Gastroesophageal sphincter (tissue), 4 donors: ENCODE results near the gene ZNF417. TPM values are rescaled to one million over a fixed set of nuclear protein-coding genes. Genes with fewer than 3 reads are reported as not detected.

Experiments
- ATAC-seq: fragments of 150-250 bp; one replicate; pipeline ENCODE4 v1.9.1; 2016; ENCODE audit warnings: mild to moderate bottlenecking, moderate library complexity
- H3K27ac ChIP-seq, 4 donors: fragments of 200-600 bp; sonication (generic) in 3 of 4; 1 replicate in 3 of 4; 2 replicates in 1 of 4; pipeline ENCODE4 v1.5.1; 2016 to 2019
- H3K27me3 ChIP-seq: fragments of 200-600 bp; sonication (generic); one replicate; pipeline ENCODE4 v1.5.1; 2019
- H3K36me3 ChIP-seq, 2 donors: fragments of 200-600 bp; sonication (generic); one replicate each; pipeline ENCODE4 v1.5.1; 2019; ENCODE audit warnings: control low read depth in 1 of 2
- H3K4me1 ChIP-seq, 3 donors: fragments of 200-600 bp; sonication (generic); 1 replicate in 2 of 3; 2 replicates in 1 of 3; pipeline ENCODE4 v1.5.1; 2016 to 2019; ENCODE audit warnings: control low read depth in 2 of 3
- H3K4me3 ChIP-seq, 2 donors: fragments of 200-600 bp; sonication (generic); one replicate each; pipeline ENCODE4 v1.5.1; 2019; ENCODE audit warnings: mild to moderate bottlenecking in 1 of 2, moderate library complexity in 1 of 2
- H3K9me3 ChIP-seq, 3 donors: fragments of 200-600 bp; sonication (generic); one replicate each; pipeline ENCODE4 v1.5.1; 2017 to 2019; ENCODE audit warnings: control low read depth in 2 of 3
- CTCF ChIP-seq, 4 experiments: fragments of 200-600 bp in 2 of 4; fragments of 450-650 bp in 2 of 4; sonication (generic) in 1 of 4; IDR thresholded peaks; one replicate each; pipeline ENCODE4 v1.5.1; 2017 to 2019; ENCODE audit warnings: antibody characterized with exemption in 4 of 4, mild to moderate bottlenecking in 2 of 4, moderate library complexity in 2 of 4
- EP300 ChIP-seq: sonication (generic); formaldehyde crosslinking; IDR thresholded peaks from one replicate; pipeline ENCODE4 v1.6.1; 2017; ENCODE audit warnings: antibody characterized with exemption, mild to moderate bottlenecking
- POLR2A ChIP-seq, 2 donors: fragments of 450-650 bp; IDR thresholded peaks; one replicate each; pipeline ENCODE4 v1.6.1; 2017; ENCODE audit warnings: antibody characterized with exemption in 2 of 2, mild to moderate bottlenecking in 2 of 2, moderate library complexity in 1 of 2
- POLR2AphosphoS5 ChIP-seq: sonication (generic); formaldehyde crosslinking; IDR thresholded peaks from one replicate; pipeline ENCODE4 v1.6.1; 2017; ENCODE audit warnings: antibody characterized with exemption
- WGBS, 2 donors: methylation state at CpG; one replicate each; pipeline ENCODE4 v1.1.5; 2018; ENCODE audit warnings: low coverage in 1 of 2; 5-methylcytosine and 5-hydroxymethylcytosine counted together
- total RNA-seq, 4 donors: library from RNA; depleted of rRNA; stranded (reverse); fragments of >200 nt; gene quantifications; one replicate each; pipeline ENCODE4 v1.1.0, GENCODE V29; 2016

Gene ZNF417
- total RNA-seq, 4 donors from 2014 or later, result 13.9 to 29.3 (median 16.0) TPM

GRCh38 chr19:57949702-57950101 lies 33.3 kb upstream of the ZNF417 start:
- Histone ChIP-seq H3K27me3 (no peaks in the 10 kb centered on the region), H3K4me3 (no peak overlapping the region), H3K9me3 (peaks cover 0 to 67% (median 0%) of the 10 kb centered on the region in 3 donors), H3K27ac (no peak overlapping the region), H3K36me3 (peaks cover 0 to 13% of the 10 kb centered on the region in 2 donors), H3K4me1 (peaks cover 2 to 27% (median 9%) of the 10 kb centered on the region in 3 donors)
- WGBS, 2 donors, result 92 to 100% methylated on average over 1 to 4 of the region's 12 CpGs
- TF ChIP-seq EP300 (no peak), POLR2A (IDR thresholded peaks at IDR 0.05) (no peak), CTCF (IDR thresholded peaks at IDR 0.05) (no peak), POLR2AphosphoS5 (no peak)
- no peak for ATAC-seq

GRCh38 chr19:57949296-57949695 lies 32.9 kb upstream of the ZNF417 start:
- Histone ChIP-seq H3K36me3 (peaks cover 0 to 17% of the 10 kb centered on the region in 2 donors), H3K4me3 (no peak overlapping the region), H3K27me3 (no peaks in the 10 kb centered on the region), H3K4me1 (peaks cover 2 to 27% (median 9%) of the 10 kb centered on the region in 3 donors), H3K27ac (no peak overlapping the region), H3K9me3 (peaks cover 0 to 67% (median 0%) of the 10 kb centered on the region in 3 donors)
- ATAC-seq, result no peak
- TF ChIP-seq CTCF (IDR thresholded peaks at IDR 0.05) (no peak), EP300 (no peak), POLR2A (IDR thresholded peaks at IDR 0.05) (no peak), POLR2AphosphoS5 (no peak)
- 71 to 90% methylated on average over 6 of the region's 24 CpGs for WGBS, 2 donors

GRCh38 chr19:57947419-57948134 lies 31.2 kb upstream of the ZNF417 start, which contains the start of gene ZNF256:
ZNF256 (minus strand) TSS chr19:57947706; CDS start chr19:57947474, 232 bp downstream.
- Histone ChIP-seq H3K4me1 (peaks cover 2 to 27% (median 9%) of the 10 kb centered on the region in 3 donors), H3K27ac (peak within 1 kb of the TSS; percentile 66 to 90 (median 87)), H3K4me3 (peak within 1 kb of the TSS; percentile 91 to 94), H3K27me3 (no peaks in the 10 kb centered on the region), H3K36me3 (peaks cover 0 to 35% of the 10 kb centered on the region in 2 donors), H3K9me3 (peaks cover 0 to 70% (median 0%) of the 10 kb centered on the region in 3 donors)
- TF ChIP-seq CTCF (IDR thresholded peaks at IDR 0.05) (peak in 3 of 4 experiments; percentile 67 to 77 (median 76)), EP300 (no peak), POLR2A (IDR thresholded peaks at IDR 0.05) (peak in 1 of 2 donors; percentile 38), POLR2AphosphoS5 (peak; percentile 72)
- peak; percentile 98 for ATAC-seq
- 2% methylated on average over 6 of the region's 54 CpGs; no CpG with 5 or more reads in 1 of the 2 donors for WGBS, 2 donors

- Histone ChIP-seq H3K27ac (peak overlapping the region; percentile 66 to 90 (median 87)), H3K4me1 (peaks cover 2 to 27% (median 9%) of the 10 kb centered on the region in 3 donors), H3K36me3 (peaks cover 0 to 40% of the 10 kb centered on the region in 2 donors), H3K9me3 (peaks cover 0 to 70% (median 0%) of the 10 kb centered on the region in 3 donors), H3K4me3 (peak overlapping the region; percentile 91 to 94), H3K27me3 (no peaks in the 10 kb centered on the region)
- no peak for ATAC-seq
- 0% methylated on average over 1 of the region's 18 CpGs; no CpG with 5 or more reads in 1 of the 2 donors for WGBS, 2 donors
- TF ChIP-seq POLR2A (IDR thresholded peaks at IDR 0.05) (no peak), EP300 (no peak), CTCF (IDR thresholded peaks at IDR 0.05) (no peak), POLR2AphosphoS5 (no peak)
Measured at GRCh38 chr19:57947088-57947418, 30.7 kb upstream of the ZNF417 start.

- Histone ChIP-seq H3K4me1 (peaks cover 2 to 27% (median 9%) of the 10 kb centered on the region in 3 donors), H3K36me3 (peaks cover 2 to 47% of the 10 kb centered on the region in 2 donors), H3K27me3 (no peaks in the 10 kb centered on the region), H3K4me3 (peak overlapping the region in 1 of 2 donors; percentile 94), H3K27ac (no peak overlapping the region), H3K9me3 (peaks cover 0 to 72% (median 0%) of the 10 kb centered on the region in 3 donors)
- no peak for ATAC-seq
- no peak for TF ChIP-seq POLR2AphosphoS5
- no peak for TF ChIP-seq CTCF (IDR thresholded peaks at IDR 0.05)
- no peak for TF ChIP-seq POLR2A (IDR thresholded peaks at IDR 0.05)
- TF ChIP-seq EP300, result no peak
- 58 to 82% methylated on average over 2 of the region's 2 CpGs for WGBS, 2 donors
Measured at GRCh38 chr19:57946316-57946715, 29.9 kb upstream of the ZNF417 start.
